GM18861 (cell line): ENCODE results near the gene CECR2.

Experiments used
- ATAC-seq: cut with Tn5 transposase; IDR thresholded peaks from one replicate; pipeline ENCODE4 v1.9.1; 2021; ENCODE audit not compliant: unreplicated experiment

Gene CECR2

GRCh38 chr22:17590586-17590985 lies 221.3 kb downstream of the CECR2 start:
- ATAC-seq: no peak

DNA sequence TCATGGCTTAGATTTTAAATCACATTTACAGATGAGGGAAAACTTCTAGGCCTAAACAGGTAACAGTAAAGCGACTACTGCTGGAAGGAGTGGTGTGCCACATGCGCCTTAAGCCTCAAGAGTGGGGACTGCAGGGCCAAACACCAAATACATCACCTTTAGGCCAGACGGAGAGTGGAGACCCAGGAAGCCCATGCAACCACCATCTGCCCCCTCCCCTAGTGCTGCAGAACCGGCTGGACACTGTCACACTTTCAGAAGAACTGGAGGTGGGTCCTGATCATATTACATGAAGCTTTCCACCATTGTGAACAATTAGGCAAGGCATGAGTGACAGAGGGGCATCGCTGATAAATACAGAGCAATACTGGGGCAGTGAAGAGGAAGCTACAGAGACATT lies 222.9 kb downstream of the CECR2 start:
- no peak for ATAC-seq

GRCh38 chr22:17596226-17596625 lies 227.0 kb downstream of the CECR2 start:
- no peak for ATAC-seq

- no peak for ATAC-seq
Measured at GRCh38 chr22:17597217-17597616, 228.0 kb downstream of the CECR2 start.

DNA sequence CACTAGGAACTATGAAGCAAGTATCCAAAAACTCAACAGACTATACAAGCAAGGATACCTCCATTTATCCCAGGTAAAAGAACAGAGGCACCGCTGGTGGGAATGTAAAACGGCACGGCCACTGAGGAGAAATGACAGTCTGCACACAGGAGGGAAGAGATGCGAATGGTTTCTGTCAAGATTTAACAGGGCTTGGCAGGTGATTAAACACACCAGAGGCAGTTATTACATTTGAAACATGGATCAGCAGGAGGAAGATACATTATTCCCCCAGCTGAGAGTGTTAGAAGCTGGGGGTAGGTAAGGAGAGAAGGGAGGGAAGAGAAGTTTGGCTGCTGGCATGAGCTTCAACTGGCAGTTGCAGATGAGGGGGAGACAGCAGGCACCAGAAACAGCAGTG lies 229.1 kb downstream of the CECR2 start:
- no peak for ATAC-seq

DNA sequence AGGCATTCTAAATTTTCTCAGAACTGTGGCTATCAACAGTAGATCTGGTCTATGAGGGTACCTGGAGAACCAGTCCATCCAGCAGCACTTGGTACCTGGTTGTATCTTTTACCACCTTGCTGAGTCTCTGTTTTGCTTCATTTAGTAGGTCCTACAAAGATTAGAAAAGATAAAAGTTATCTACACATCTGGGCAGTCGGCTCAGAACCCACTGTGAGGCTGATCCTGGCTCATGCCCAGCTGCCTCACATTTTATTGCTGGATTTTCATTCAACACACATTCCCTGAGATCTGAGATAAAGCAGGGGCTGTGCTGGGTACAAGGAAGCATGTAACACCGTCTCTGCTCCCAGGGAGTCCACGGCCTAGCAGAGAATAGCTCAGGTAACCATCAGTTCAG lies 231.8 kb downstream of the CECR2 start:
- ATAC-seq: no peak

DNA sequence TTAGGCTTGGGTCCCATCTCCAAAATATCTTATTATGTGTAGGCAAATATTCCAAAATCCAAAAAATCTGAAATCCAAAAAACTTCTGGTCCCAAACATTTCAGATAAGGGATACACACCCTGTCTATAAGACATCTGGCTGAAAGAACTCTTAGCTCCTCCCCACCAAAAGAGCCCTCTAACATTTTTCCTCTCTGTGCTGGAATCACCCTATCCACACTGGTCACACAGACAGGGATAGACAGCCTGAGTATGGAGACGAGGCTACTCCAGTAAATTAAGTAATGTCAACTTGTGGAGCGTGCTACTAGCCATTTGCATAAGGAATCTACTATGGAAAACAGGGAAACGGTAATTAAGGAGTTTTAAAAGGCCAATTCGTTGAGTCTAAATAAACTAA lies 234.4 kb downstream of the CECR2 start:
- ATAC-seq: no peak

GRCh38 chr22:17606496-17606895 lies 237.2 kb downstream of the CECR2 start:
- no peak for ATAC-seq
